Measurements from ENCODE around the gene NLRP4.
A peak's percentile ranks its signal among the peaks of the same experiment; 100 is the strongest.

Gene NLRP4, protein sequence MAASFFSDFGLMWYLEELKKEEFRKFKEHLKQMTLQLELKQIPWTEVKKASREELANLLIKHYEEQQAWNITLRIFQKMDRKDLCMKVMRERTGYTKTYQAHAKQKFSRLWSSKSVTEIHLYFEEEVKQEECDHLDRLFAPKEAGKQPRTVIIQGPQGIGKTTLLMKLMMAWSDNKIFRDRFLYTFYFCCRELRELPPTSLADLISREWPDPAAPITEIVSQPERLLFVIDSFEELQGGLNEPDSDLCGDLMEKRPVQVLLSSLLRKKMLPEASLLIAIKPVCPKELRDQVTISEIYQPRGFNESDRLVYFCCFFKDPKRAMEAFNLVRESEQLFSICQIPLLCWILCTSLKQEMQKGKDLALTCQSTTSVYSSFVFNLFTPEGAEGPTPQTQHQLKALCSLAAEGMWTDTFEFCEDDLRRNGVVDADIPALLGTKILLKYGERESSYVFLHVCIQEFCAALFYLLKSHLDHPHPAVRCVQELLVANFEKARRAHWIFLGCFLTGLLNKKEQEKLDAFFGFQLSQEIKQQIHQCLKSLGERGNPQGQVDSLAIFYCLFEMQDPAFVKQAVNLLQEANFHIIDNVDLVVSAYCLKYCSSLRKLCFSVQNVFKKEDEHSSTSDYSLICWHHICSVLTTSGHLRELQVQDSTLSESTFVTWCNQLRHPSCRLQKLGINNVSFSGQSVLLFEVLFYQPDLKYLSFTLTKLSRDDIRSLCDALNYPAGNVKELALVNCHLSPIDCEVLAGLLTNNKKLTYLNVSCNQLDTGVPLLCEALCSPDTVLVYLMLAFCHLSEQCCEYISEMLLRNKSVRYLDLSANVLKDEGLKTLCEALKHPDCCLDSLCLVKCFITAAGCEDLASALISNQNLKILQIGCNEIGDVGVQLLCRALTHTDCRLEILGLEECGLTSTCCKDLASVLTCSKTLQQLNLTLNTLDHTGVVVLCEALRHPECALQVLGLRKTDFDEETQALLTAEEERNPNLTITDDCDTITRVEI

DNA sequence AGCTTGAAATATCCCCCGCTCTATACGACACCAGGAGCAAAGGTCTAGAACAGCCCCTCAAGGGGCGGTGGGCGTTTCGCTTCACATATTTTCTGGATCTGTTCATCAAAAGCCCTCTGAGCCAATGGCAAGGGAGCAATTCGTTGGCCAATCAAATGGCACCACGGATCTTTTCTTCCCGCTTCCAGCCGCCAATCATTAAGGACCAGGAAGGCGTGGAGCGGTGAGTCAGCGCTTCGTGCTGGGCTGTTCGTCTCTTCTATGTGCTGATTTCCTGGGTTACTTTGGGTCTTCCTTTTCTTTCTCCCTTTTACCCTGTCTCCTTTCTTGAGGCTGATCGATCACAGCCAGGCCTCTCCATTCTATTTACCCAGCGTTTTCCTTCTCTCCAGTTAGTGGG is at the start of gene NLRP4:
TSS of gene NLRP4 (plus strand) at position 201 of the 400 bp plus-strand sequence. CDS start 15,541 bp downstream, outside the sequence.
- H3K4me3 ChIP-seq (ENCODE audit: low read depth, low read length), result no peak within 1 kb of the TSS
- TF ChIP-seq, protein P1, sequence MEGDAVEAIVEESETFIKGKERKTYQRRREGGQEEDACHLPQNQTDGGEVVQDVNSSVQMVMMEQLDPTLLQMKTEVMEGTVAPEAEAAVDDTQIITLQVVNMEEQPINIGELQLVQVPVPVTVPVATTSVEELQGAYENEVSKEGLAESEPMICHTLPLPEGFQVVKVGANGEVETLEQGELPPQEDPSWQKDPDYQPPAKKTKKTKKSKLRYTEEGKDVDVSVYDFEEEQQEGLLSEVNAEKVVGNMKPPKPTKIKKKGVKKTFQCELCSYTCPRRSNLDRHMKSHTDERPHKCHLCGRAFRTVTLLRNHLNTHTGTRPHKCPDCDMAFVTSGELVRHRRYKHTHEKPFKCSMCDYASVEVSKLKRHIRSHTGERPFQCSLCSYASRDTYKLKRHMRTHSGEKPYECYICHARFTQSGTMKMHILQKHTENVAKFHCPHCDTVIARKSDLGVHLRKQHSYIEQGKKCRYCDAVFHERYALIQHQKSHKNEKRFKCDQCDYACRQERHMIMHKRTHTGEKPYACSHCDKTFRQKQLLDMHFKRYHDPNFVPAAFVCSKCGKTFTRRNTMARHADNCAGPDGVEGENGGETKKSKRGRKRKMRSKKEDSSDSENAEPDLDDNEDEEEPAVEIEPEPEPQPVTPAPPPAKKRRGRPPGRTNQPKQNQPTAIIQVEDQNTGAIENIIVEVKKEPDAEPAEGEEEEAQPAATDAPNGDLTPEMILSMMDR (IDR thresholded peaks at IDR 0.05; ENCODE audit: control insufficient read depth, extremely low read depth, insufficient read depth), result no peak
- no peak for DNase-seq (ENCODE audit: low read depth)

DNA sequence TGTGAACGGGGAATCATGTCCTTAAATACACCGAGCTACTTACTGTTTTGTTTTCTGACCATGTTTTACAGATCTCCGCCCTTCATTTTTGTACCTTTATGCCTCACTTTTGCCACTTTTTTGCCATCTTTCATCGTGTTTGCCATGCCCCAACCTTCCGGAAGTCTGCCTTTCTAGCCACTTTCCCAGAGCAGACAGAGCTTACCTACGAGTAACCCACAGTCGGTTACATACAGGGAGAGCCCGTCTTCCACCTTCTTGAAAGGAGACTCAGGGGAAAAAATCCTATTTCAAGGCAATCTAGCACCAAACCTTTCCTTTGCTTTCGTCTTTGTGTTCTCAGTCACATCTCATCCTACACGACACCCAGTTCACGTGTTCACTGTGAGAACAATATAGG is 41.3 kb upstream of the NLRP4 start:
- no peak for DNase-seq (ENCODE audit: low read depth)
- no peak overlapping the region for H3K4me3 ChIP-seq (ENCODE audit: low read depth, low read length)
- TF ChIP-seq, protein P1 (IDR thresholded peaks at IDR 0.05; ENCODE audit: control insufficient read depth, extremely low read depth, insufficient read depth), result no peak

DNA sequence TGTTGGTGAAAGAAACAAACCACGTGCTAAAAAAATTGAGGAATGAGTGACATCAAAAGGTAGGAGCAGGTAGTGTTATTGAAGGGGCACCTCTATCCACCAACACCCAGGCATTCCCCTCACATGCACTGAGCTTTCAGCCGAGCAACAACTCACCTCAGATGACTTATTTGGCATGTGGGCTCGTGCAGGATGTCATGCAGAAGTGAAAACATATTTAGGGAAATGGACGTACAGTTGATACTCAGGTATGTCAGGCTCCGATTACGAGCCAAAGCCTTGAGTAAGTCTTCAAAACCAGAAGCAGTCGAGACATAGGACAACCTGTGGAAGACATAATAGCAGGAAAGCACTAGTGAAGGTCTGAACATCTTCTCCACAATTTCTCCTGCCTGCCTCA is 34.9 kb upstream of the NLRP4 start:
- no peak for DNase-seq (ENCODE audit: low read depth)
- no peak overlapping the region for H3K4me3 ChIP-seq (ENCODE audit: low read depth, low read length)
- TF ChIP-seq, protein P1 (IDR thresholded peaks at IDR 0.05; ENCODE audit: control insufficient read depth, extremely low read depth, insufficient read depth), result no peak

DNA sequence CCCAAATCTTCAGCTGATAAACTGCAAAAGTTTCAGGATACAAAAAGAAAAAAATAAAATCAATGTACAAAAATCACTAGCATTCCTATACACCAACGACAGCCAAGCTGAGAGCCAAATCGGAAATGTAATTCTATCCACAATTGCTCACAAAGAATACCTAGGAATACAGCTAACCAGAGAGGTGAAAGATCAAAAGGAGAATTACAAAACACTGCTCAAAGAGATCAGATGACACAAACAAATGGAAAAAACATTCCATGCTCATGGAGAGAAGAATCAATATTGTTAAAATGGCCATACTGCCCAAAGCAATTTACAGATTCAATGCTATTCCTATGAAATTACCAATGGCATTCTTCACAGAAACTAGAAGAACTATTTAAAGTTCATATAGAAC is 34.1 kb upstream of the NLRP4 start:
- H3K4me3 ChIP-seq (ENCODE audit: low read depth, low read length), result no peak overlapping the region
- no peak for DNase-seq (ENCODE audit: low read depth)
- TF ChIP-seq, protein P1 (IDR thresholded peaks at IDR 0.05; ENCODE audit: control insufficient read depth, extremely low read depth, insufficient read depth), result no peak

DNA sequence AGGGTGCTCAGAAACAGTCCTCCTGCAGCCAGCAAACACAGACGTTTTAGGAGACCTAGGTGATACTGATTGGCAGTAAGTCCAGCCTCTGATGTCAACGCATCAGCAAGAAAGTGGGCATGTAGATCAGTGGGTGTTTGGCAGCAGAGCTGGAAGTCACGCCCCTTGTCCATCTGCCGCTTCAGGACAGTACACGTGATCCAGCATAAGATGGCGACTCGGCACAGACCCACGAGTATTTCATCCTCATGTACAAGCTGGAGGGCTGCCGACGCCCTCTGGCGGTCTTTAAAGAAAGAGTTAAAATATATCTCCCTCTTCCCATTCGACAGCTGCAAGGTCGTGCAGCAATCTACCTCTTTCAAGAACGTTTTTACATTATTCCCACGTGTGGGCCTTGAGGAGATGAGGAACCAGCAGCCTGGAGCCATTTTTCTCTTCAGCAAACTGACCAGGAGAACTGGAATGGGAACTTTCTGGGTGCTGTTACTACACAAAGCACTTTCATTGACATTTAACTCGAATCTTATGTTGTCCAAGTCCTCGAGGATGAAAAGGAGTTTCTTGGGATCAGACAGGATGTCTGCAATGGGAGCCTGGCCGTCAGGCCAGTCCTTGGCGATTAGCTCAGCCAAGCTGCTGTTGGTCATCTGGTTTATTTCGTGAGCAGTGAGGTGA is 26.8 kb upstream of the NLRP4 start:
- peak; percentile 76 for DNase-seq (ENCODE audit: low read depth)
- TF ChIP-seq, protein P1 (IDR thresholded peaks at IDR 0.05; ENCODE audit: control insufficient read depth, extremely low read depth, insufficient read depth), result peak; percentile 50; the same call in 1 of the 2 replicates

DNA sequence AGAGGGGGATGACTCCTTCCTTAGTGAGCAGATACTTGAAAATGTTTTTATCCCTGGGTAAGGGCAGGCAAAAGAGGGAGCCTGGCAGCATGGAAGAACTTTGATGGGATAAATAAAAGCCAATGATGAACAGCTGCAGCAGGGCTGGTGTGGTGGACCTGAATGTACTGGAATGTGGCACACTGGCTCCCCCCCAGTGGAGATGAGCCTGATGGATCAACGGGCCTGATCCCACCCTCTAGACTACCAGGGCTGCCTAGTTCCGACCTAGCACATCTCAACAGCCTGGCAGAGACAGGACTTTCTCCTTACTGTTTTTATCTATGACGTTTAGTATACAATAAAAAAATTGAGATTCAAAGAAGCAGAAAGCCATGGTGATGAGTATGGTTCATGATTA is 25.0 kb upstream of the NLRP4 start:
- TF ChIP-seq, protein P1 (IDR thresholded peaks at IDR 0.05; ENCODE audit: control insufficient read depth, extremely low read depth, insufficient read depth), result no peak
- DNase-seq (ENCODE audit: low read depth), result no peak
- H3K4me3 ChIP-seq (ENCODE audit: low read depth, low read length), result no peak overlapping the region

More for the DNA sequence above, 26.8 kb upstream of the NLRP4 start:
- no peak overlapping the region for H3K4me3 ChIP-seq (ENCODE audit: low read depth, low read length)
